Esophagus muscularis mucosa (tissue), 4 donors: ENCODE measurements around the gene CRYBB1.

ENCODE experiments used
- CTCF ChIP-seq, 3 experiments: fragments of 200-600 bp in 2 of 3; fragments of 450-650 bp in 1 of 3; sonication (generic) in 2 of 3; IDR thresholded peaks; one replicate each; pipeline ENCODE4 v1.5.1; 2017 to 2019; ENCODE audit warnings: antibody characterized with exemption in 3 of 3, mild to moderate bottlenecking in 2 of 3, moderate library complexity in 1 of 3
- EP300 ChIP-seq: sonication (generic); formaldehyde crosslinking; IDR thresholded peaks from one replicate; pipeline ENCODE4 v1.6.1; 2017; ENCODE audit warnings: antibody characterized with exemption
- POLR2A ChIP-seq: fragments of 450-650 bp; IDR thresholded peaks from one replicate; pipeline ENCODE4 v1.6.1; 2017; ENCODE audit warnings: antibody characterized with exemption, moderate library complexity, mild to moderate bottlenecking, low read depth
- POLR2AphosphoS5 ChIP-seq, 2 donors: sonication (generic); formaldehyde crosslinking; IDR thresholded peaks; one replicate each; pipeline ENCODE4 v1.6.1; 2017; ENCODE audit warnings: antibody characterized with exemption in 2 of 2

GRCh38 chr22:26587991-26588613 is 29.7 kb downstream of the CRYBB1 start:
- TF ChIP-seq CTCF (IDR thresholded peaks at IDR 0.05) (no peak), POLR2AphosphoS5 (IDR thresholded peaks at IDR 0.05) (no peak), POLR2A (no peak), EP300 (no peak)
